Measurements from ENCODE around the gene PAXX.

- TF ChIP-seq CTCF (IDR thresholded peaks at IDR 0.05; ENCODE audit: low read length) (no peak), EZH2 (IDR thresholded peaks at IDR 0.05; ENCODE audit: borderline replicate concordance, low read length) (no peak)
These were observed 29.4 kb downstream of the PAXX start for GRCh38 chr9:137021568-137021978.

All from OCI-LY1 (cell line).